MCF 10A (cell line): Measurements from ENCODE around the gene PCNX2. TPM values are rescaled to one million over a fixed set of nuclear protein-coding genes. Genes with fewer than 3 reads are reported as not detected.

ENCODE experiments used
- BruUV-seq: library from RNA; stranded (reverse); fragments of 400-500 nt; replicated peaks from 2 replicates; lab custom pipeline; 2021; lab: Mats Ljungman, UMichigan
- CTCF ChIA-PET: fragments of 300-600 bp; sonication (Branson Sonifier 250); formaldehyde crosslinking; extraction: SDS; loops from one replicate; lab custom pipeline; 2021; ENCODE audit warnings: antibody characterized with exemption, inconsistent platforms; lab: Yijun Ruan, JAX
- POLR2A ChIA-PET: fragments of 300-600, 350-650 bp; sonication (Branson Sonifier 250); formaldehyde crosslinking; extraction: SDS; loops from one replicate; lab custom pipeline; 2020; ENCODE audit warnings: antibody characterized with exemption, inconsistent platforms; lab: Yijun Ruan, JAX
- DNase-seq: peaks from one replicate; pipeline ENCODE4 v3.0.0-alpha.2; 2018; ENCODE audit not compliant: unreplicated experiment
- H3K27ac Mint-ChIP-seq: one replicate; pipeline ENCODE4 v1.8.0; 2022; ENCODE audit warnings: mild to moderate bottlenecking, low read depth, mixed read lengths; ENCODE audit not compliant: unreplicated experiment
- H3K27me3 Mint-ChIP-seq: one replicate; pipeline ENCODE4 v1.8.0; 2022; ENCODE audit warnings: mixed read lengths; ENCODE audit not compliant: insufficient read depth, unreplicated experiment
- H3K36me3 Mint-ChIP-seq: one replicate; pipeline ENCODE4 v1.8.0; 2022; ENCODE audit warnings: mild to moderate bottlenecking, moderate library complexity, mixed read lengths; ENCODE audit not compliant: insufficient read depth, unreplicated experiment
- H3K4me1 Mint-ChIP-seq: one replicate; pipeline ENCODE4 v1.8.0; 2022; ENCODE audit warnings: mixed read lengths; ENCODE audit not compliant: insufficient read depth, unreplicated experiment
- H3K4me3 Mint-ChIP-seq: one replicate; pipeline ENCODE4 v1.8.0; 2022; ENCODE audit warnings: mild to moderate bottlenecking, moderate library complexity, mixed read lengths; ENCODE audit not compliant: unreplicated experiment
- H3K9me3 Mint-ChIP-seq: one replicate; pipeline ENCODE4 v1.8.0; 2022; ENCODE audit warnings: mixed read lengths; ENCODE audit not compliant: unreplicated experiment
- CTCF ChIP-seq: fragments of 200-600 bp; IDR thresholded peaks from one replicate; pipeline ENCODE4 v1.8.0; 2022; ENCODE audit warnings: antibody characterized with exemption, mild to moderate bottlenecking; ENCODE audit not compliant: unreplicated experiment
- intact Hi-C: fragments of 100-400 bp; cut with micrococcal nuclease; formaldehyde crosslinking; loops from 2 replicates; pipeline ENCODE4 v1.14.1; 2022
- total RNA-seq: library from RNA; stranded (reverse); gene quantifications from 2 replicates; pipeline ENCODE4 v1.2.3, GENCODE V29; 2022

The PCNX2 gene
- total RNA-seq, 1 experiment from 2014 or later = 80.5 TPM

DNA sequence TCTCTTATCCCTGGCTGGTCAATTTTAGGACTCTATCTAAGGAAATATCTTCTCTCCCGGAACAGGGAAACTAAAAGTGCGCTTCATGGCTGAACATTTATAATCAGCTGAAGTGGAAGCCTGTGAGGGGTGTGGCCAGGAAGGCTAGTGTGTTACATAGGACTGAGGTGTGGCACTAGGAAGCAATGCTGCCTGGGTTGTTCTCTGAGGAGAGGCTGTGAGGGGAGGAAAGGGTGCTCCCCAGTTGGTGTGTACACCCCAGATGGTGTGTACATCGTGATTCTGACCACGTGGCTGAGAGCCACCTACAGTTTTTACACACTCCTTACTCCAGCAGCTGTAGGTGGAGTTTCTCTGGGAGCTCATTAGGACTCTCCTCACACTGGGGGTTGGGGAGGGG, 328.9 kb downstream of the PCNX2 start:
- intact Hi-C loops = no loop called here
- peaks cover 5% of the 10 kb centered on the region for H3K9me3 Mint-ChIP-seq
- ChIA-PET CTCF (interaction anchor here (0.6 to 1.9 kb wide), 10 partner anchors 12 to 1206 kb away, joined by 3 to 11 read pairs (median 4); no protein-coding TSS in a partner anchor), POLR2A (interaction anchor here (0.6 to 2.1 kb wide), 6 partner anchors 14 to 337 kb away, joined by 3 to 7 read pairs (median 4); partner anchors contain the start of genes NTPCR and SIPA1L2)
- peak overlapping the region; percentile 36 for H3K27ac Mint-ChIP-seq
- no TSS peak for BruUV-seq
- H3K27me3 Mint-ChIP-seq = no peaks in the 10 kb centered on the region
- peaks cover 100% of the 10 kb centered on the region for H3K36me3 Mint-ChIP-seq
- no peak for DNase-seq
- no peak overlapping the region for H3K4me3 Mint-ChIP-seq
- H3K4me1 Mint-ChIP-seq = peaks cover 17% of the 10 kb centered on the region
- TF ChIP-seq CTCF = no peak

DNA sequence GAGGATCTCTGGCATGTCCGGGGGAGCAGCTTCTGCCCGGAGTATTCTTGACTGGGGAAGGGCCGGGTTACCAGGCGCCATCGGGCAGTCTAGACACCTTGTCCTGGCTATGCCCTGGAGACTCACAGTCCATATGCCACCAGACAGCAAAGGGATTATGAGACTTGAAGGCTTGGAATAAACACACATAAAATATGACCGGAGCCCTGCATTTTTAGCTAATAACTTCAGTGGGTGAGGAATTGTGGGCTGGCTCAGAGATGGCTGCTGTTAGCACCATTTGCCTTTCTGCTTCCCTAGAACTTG, 329.7 kb downstream of the PCNX2 start:
- ChIA-PET POLR2A (interaction anchor here (0.6 to 2.9 kb wide), 7 partner anchors 9 to 336 kb away, joined by 3 to 10 read pairs (median 4); partner anchors contain the start of genes NTPCR and SIPA1L2), CTCF (interaction anchor here (0.6 to 1.9 kb wide), 9 partner anchors 13 to 1099 kb away, joined by 3 to 11 read pairs (median 3); partner anchors contain the start of gene SIPA1L2)
- peaks cover 17% of the 10 kb centered on the region for H3K4me1 Mint-ChIP-seq
- H3K36me3 Mint-ChIP-seq = peaks cover 100% of the 10 kb centered on the region
- BruUV-seq = no TSS peak
- no peak for TF ChIP-seq CTCF
- intact Hi-C loops = no loop called here
- H3K27me3 Mint-ChIP-seq = no peaks in the 10 kb centered on the region
- peak overlapping the region; percentile 52 for H3K27ac Mint-ChIP-seq
- H3K4me3 Mint-ChIP-seq = no peak overlapping the region
- DNase-seq = no peak
- H3K9me3 Mint-ChIP-seq = no peaks in the 10 kb centered on the region

DNA sequence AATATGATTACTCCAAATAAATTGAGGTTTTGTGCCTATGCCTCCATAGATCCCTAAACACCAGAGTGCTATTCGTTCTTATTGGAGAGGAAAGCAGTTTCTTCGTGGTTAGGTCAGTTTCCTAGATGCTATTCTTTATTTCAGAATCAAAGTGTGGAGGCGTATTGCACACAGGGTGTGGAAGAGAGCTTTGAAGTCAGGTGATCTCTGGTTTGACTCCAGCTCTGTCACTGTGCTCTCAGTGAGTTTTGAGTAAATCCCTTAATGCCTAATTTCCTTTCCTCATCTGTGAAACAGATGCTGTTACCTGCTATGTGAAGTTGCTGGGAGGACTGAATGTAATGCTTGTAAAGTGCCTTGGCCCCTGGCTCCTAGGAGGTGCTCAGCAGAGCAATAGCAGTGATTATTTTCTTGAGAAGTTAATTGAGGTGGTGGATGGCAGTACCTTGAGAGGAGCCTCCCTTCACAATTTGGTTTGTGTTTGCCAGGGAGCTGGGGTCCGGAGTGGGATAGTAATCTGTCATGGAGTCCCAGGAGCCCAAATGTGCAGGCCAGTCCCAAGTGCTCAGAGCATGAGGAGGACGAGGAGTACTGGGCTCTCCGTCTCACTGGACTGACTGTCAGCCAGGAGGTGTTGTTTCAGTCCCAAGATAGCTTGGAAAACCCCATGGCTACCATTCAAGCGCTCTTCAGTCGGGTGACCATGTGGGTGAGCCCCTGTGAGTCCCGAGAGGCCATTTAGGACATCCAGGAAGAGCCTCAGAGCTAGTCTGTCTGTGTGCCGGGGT, 330.2 kb downstream of the PCNX2 start:
- intact Hi-C loops = no loop called here
- no peak for DNase-seq
- no peak for TF ChIP-seq CTCF
- Mint-ChIP-seq H3K27ac (peak overlapping the region; percentile 52), H3K27me3 (no peaks in the 10 kb centered on the region), H3K4me1 (peaks cover 17% of the 10 kb centered on the region), H3K9me3 (no peaks in the 10 kb centered on the region), H3K36me3 (peaks cover 100% of the 10 kb centered on the region), H3K4me3 (no peak overlapping the region)
- no TSS peak for BruUV-seq
- POLR2A ChIA-PET = interaction anchor here (0.6 to 2.9 kb wide), 6 partner anchors 8 to 260 kb away, joined by 3 to 10 read pairs (median 4); partner anchors contain the start of gene NTPCR
- CTCF ChIA-PET = interaction anchor here (0.6 to 1.9 kb wide), 5 partner anchors 13 to 335 kb away, joined by 3 to 11 read pairs (median 3); partner anchors contain the start of gene SIPA1L2

GRCh38 chr1:232964601-232965000, 330.9 kb downstream of the PCNX2 start:
- peaks cover 100% of the 10 kb centered on the region for H3K36me3 Mint-ChIP-seq
- TF ChIP-seq CTCF = no peak
- ChIA-PET CTCF (interaction anchor here (0.6 kb wide), 1 partner anchor 243 kb away, joined by 3 read pairs; no protein-coding TSS in a partner anchor), POLR2A (interaction anchor here (0.9 to 2.9 kb wide), 5 partner anchors 7 to 17 kb away, joined by 4 to 10 read pairs (median 5); no protein-coding TSS in a partner anchor)
- intact Hi-C loops = no loop called here
- no peak for DNase-seq
- H3K4me3 Mint-ChIP-seq = no peak overlapping the region
- H3K27me3 Mint-ChIP-seq = no peaks in the 10 kb centered on the region
- H3K27ac Mint-ChIP-seq = no peak overlapping the region
- BruUV-seq = no TSS peak
- peaks cover 17% of the 10 kb centered on the region for H3K4me1 Mint-ChIP-seq
- no peaks in the 10 kb centered on the region for H3K9me3 Mint-ChIP-seq
